ENCODE data around the gene B4GALNT4. TPM values are rescaled to one million over a fixed set of nuclear protein-coding genes. Genes with fewer than 3 reads are reported as not detected.

The B4GALNT4 gene
- total RNA-seq, 1 experiment from 2014 or later = 88.0 TPM

GRCh38 chr11:419248-420005, 50.1 kb downstream of the B4GALNT4 start:
- no peak for ATAC-seq
- DNase-seq (ENCODE audit: low spot score) = peak; percentile 10
- Mint-ChIP-seq H3K27me3 (ENCODE audit: low read depth) (peaks cover 13% of the 10 kb centered on the region), H3K4me1 (peaks cover 21% of the 10 kb centered on the region), H3K9me3 (no peaks in the 10 kb centered on the region), H3K27ac (no peak overlapping the region), H3K4me3 (no peak overlapping the region), H3K36me3 (no peaks in the 10 kb centered on the region)
- POLR2A ChIA-PET = no interaction called here
- CTCF ChIA-PET = no interaction called here
- TF ChIP-seq FOXJ3 (CRISPR knock-in tag; IDR thresholded peaks at IDR 0.05; ENCODE audit: borderline replicate concordance) = no peak
- no peak for TF ChIP-seq TEAD4 (CRISPR knock-in tag; IDR thresholded peaks at IDR 0.05)
- TF ChIP-seq ATF3 (CRISPR knock-in tag; conservative IDR thresholded peaks at IDR 0.05) = no peak
- no peak for TF ChIP-seq GRHL2 (CRISPR knock-in tag; IDR thresholded peaks at IDR 0.05; ENCODE audit: insufficient replicate concordance, severe bottlenecking)
- TF ChIP-seq TEAD1 (CRISPR knock-in tag; IDR thresholded peaks at IDR 0.05) = no peak
- TF ChIP-seq ERG (CRISPR knock-in tag; IDR thresholded peaks at IDR 0.05) = no peak
- no peak for TF ChIP-seq ATF1 (CRISPR knock-in tag; IDR thresholded peaks at IDR 0.05)
- no peak for TF ChIP-seq HMGA2 (CRISPR knock-in tag; IDR thresholded peaks at IDR 0.05)
- no peak for TF ChIP-seq ZNF219 (CRISPR knock-in tag; IDR thresholded peaks at IDR 0.05; ENCODE audit: borderline replicate concordance)
- no peak for TF ChIP-seq ZNF396 (CRISPR knock-in tag; IDR thresholded peaks at IDR 0.05; ENCODE audit: borderline replicate concordance)
- no peak for TF ChIP-seq EMX1 (CRISPR knock-in tag; IDR thresholded peaks at IDR 0.05)
- no peak for TF ChIP-seq E2F5 (CRISPR knock-in tag; IDR thresholded peaks at IDR 0.05)
- no peak for TF ChIP-seq KAT7 (CRISPR knock-in tag; IDR thresholded peaks at IDR 0.05; ENCODE audit: borderline replicate concordance)
- no peak for TF ChIP-seq TP53 (CRISPR knock-in tag; IDR thresholded peaks at IDR 0.05)
- no peak for TF ChIP-seq ZNF512 (CRISPR knock-in tag; IDR thresholded peaks at IDR 0.05; ENCODE audit: borderline replicate concordance)
- no peak for TF ChIP-seq CBFB (CRISPR knock-in tag; IDR thresholded peaks at IDR 0.05; ENCODE audit: low read depth)

- ChIA-PET POLR2A (no interaction called here), CTCF (interaction anchor here (1.3 kb wide), 1 partner anchor 28 kb away, joined by 3 read pairs; no protein-coding TSS in a partner anchor)
- no peak overlapping the region for H3K27ac Mint-ChIP-seq
Measured at GRCh38 chr11:420054-420910, 51.0 kb downstream of the B4GALNT4 start.

More at GRCh38 chr11:420054-420910, 51.0 kb downstream of the B4GALNT4 start:
- no peaks in the 10 kb centered on the region; the same call in 1 of the 2 replicates for H3K36me3 Mint-ChIP-seq
- DNase-seq (ENCODE audit: low spot score) (peak; percentile 60), ATAC-seq (peak; percentile 5; the same call in 1 of the 2 replicates)
- TF ChIP-seq HMGXB4 (CRISPR knock-in tag; IDR thresholded peaks at IDR 0.05) (0 out of 2 replicates have a peak, but pooled peaks have one; percentile 2), NFATC4 (CRISPR knock-in tag; IDR thresholded peaks at IDR 0.05) (no peak)
- peaks cover 16% of the 10 kb centered on the region for H3K4me1 Mint-ChIP-seq
- no peak overlapping the region for H3K4me3 Mint-ChIP-seq
- peaks cover 19% of the 10 kb centered on the region for H3K27me3 Mint-ChIP-seq (ENCODE audit: low read depth)
- no peaks in the 10 kb centered on the region for H3K9me3 Mint-ChIP-seq

All from WTC11 (cell line).